Panc1 (cell line): ENCODE results near the gene ARL4A. TPM values are rescaled to one million over a fixed set of nuclear protein-coding genes. Genes with fewer than 3 reads are reported as not detected.
A peak's percentile ranks its signal among the peaks of the same experiment; 100 is the strongest.

Source experiments
- ATAC-seq: fragments of 200-7000 bp; cut with Tn5 transposase; 2 replicates; pipeline ENCODE4 v1.9.1; 2020; ENCODE audit warnings: mild to moderate bottlenecking, moderate library complexity
- Bru-seq: library from RNA; stranded (reverse); fragments of 400-500 nt; gene quantifications from one replicate; lab custom pipeline; 2021; lab: Mats Ljungman, UMichigan
- BruChase-seq, 2 experiments: library from RNA; stranded (reverse); fragments of 400-500 nt; gene quantifications; one replicate each; lab custom pipeline; 2021; lab: Mats Ljungman, UMichigan
- BruUV-seq: library from RNA; stranded (reverse); fragments of 400-500 nt; replicated peaks from 2 replicates; lab custom pipeline; 2021; lab: Mats Ljungman, UMichigan
- CTCF ChIA-PET: fragments of 300-600 bp; sonication (Branson Sonifier 250); formaldehyde crosslinking; loops from one replicate; lab custom pipeline; 2022; ENCODE audit warnings: antibody characterized with exemption; lab: Charles Lee
- POLR2A ChIA-PET: fragments of 300-600 bp; sonication (Branson Sonifier 250); formaldehyde crosslinking; loops from one replicate; lab custom pipeline; 2022; ENCODE audit warnings: antibody characterized with exemption; lab: Charles Lee
- DNase-seq: peaks from one replicate; pipeline ENCODE4 v3.0.0-alpha.2; 2010; ENCODE audit warnings: low read depth, low spot score
- H3K27ac ChIP-seq: 2 replicates; pipeline ENCODE4 v1.5.1; 2011; ENCODE audit warnings: mild to moderate bottlenecking, low read length, inconsistent platforms
- H3K27me3 ChIP-seq: fragments of 200-500 bp; sonication (Bioruptor generic); 2 replicates; pipeline ENCODE4 v1.6.0; 2014; ENCODE audit warnings: low read length, inconsistent platforms; ENCODE audit not compliant: control insufficient read depth, insufficient read depth
- H3K36me3 ChIP-seq: fragments of 200-500 bp; sonication (Bioruptor generic); 2 replicates; pipeline ENCODE4 v1.5.1; 2014; ENCODE audit warnings: inconsistent platforms, mild to moderate bottlenecking, low read length, moderate library complexity; ENCODE audit not compliant: control insufficient read depth, insufficient read depth
- H3K4me1 ChIP-seq: 2 replicates; pipeline ENCODE4 v1.5.1; 2011; ENCODE audit warnings: inconsistent platforms, mild to moderate bottlenecking, low read length, moderate library complexity; ENCODE audit not compliant: control insufficient read depth, insufficient read depth
- H3K4me3 ChIP-seq, 2 experiments: 2 replicates each; pipeline ENCODE4 v1.5.1; 2011 to 2012; ENCODE audit warnings: low read depth in 2 of 2, low read length in 2 of 2, mild to moderate bottlenecking in 2 of 2, inconsistent platforms in 1 of 2, moderate library complexity in 1 of 2
- H3K9me3 ChIP-seq: fragments of 200-500 bp; sonication (Bioruptor generic); 2 replicates; pipeline ENCODE4 v1.5.1; 2014; ENCODE audit warnings: low read depth, mild to moderate bottlenecking, inconsistent platforms, low read length, moderate library complexity; ENCODE audit not compliant: control insufficient read depth, insufficient read depth
- POLR2AphosphoS5 ChIP-seq: IDR thresholded peaks from 2 replicates; pipeline ENCODE4 v1.6.1; 2012; ENCODE audit warnings: mild to moderate bottlenecking, low read depth, low read length, moderate library complexity
- REST ChIP-seq, 2 experiments: IDR thresholded peaks; 2 replicates each; pipeline ENCODE4 v1.6.1; 2011 to 2012; ENCODE audit warnings: low read depth in 2 of 2, control low read depth in 1 of 2, low read length in 1 of 2, mild to moderate bottlenecking in 1 of 2, moderate library complexity in 1 of 2; ENCODE audit not compliant: insufficient read depth in 1 of 2
- SIN3A ChIP-seq: IDR thresholded peaks from 2 replicates; pipeline ENCODE4 v1.6.1; 2012; ENCODE audit warnings: low read depth, mild to moderate bottlenecking, low read length, moderate library complexity, borderline replicate concordance; ENCODE audit not compliant: insufficient read depth
- TCF7L2 ChIP-seq: IDR thresholded peaks from 2 replicates; pipeline ENCODE4 v1.6.1; 2011; ENCODE audit warnings: mild to moderate bottlenecking, low read depth, low read length, inconsistent platforms
- in situ Hi-C: cut with HindIII; loops from 2 replicates; pipeline ENCODE4 v1.10.0; 2016; ENCODE audit warnings: low sequenced_read_pairs, low pct_unique_long_range_greater_than_20kb
- intact Hi-C: fragments of 100-400 bp; cut with micrococcal nuclease; formaldehyde crosslinking; loops from one replicate; pipeline ENCODE4 v1.10.0; 2022; ENCODE audit not compliant: unreplicated experiment
- long read RNA-seq: library from polyadenylated mRNA; unstranded; transcript quantifications from one replicate; pipeline ENCODE4 v2.0.0, GENCODE V29; 2021; ENCODE audit not compliant: unreplicated experiment
- polyA plus RNA-seq: library from polyadenylated mRNA; unstranded; fragments of >200 nt; gene quantifications from one replicate; pipeline ENCODE4 v1.2.1, GENCODE V29; 2012; ENCODE audit warnings: missing spikeins; ENCODE audit not compliant: insufficient read length
- total RNA-seq: library from RNA; stranded (reverse); gene quantifications from one replicate; pipeline ENCODE4 v1.2.1, GENCODE V29; 2021; ENCODE audit not compliant: unreplicated experiment
- TF ChIP-seq, protein P1 (sequence below): fragments of 450-650 bp; IDR thresholded peaks from 2 replicates; pipeline ENCODE4 v1.5.1; 2017; ENCODE audit warnings: mild to moderate bottlenecking

Gene ARL4A, protein sequence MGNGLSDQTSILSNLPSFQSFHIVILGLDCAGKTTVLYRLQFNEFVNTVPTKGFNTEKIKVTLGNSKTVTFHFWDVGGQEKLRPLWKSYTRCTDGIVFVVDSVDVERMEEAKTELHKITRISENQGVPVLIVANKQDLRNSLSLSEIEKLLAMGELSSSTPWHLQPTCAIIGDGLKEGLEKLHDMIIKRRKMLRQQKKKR
- total RNA-seq = 37.4 TPM
- 11.9 TPM for polyA plus RNA-seq
- percentile 96 among the genes with signal in this experiment for Bru-seq, nascent RNA
- percentile 99 among the genes with signal in this experiment for BruChase-seq, experiment 1, labeled RNA remaining after a 2-hour chase
- percentile 92 among the genes with signal in this experiment for BruChase-seq, experiment 2, labeled RNA remaining after a 6-hour chase
- long read RNA-seq, transcript ARL4A-201 (2 exons, 1,147 nt) = major isoform, 46 of 76 reads
- long read RNA-seq, transcript ARL4A-204 (2 exons, 1,144 nt) = minor isoform, 23 of 76 reads
- long read RNA-seq, partial matches to known transcripts = 0 of 76 reads
- long read RNA-seq, other reads (novel, unspliced or antisense) = 4 of 76 reads

- CTCF ChIA-PET = interaction anchor here (0.5 to 2.0 kb wide), 3 partner anchors 48 to 1012 kb away, joined by 4 read pairs; no protein-coding TSS in a partner anchor
- no peaks in the 10 kb centered on the region for H3K27me3 ChIP-seq
- DNase-seq = peak; percentile 94
- no TSS peak for BruUV-seq
- intact Hi-C loops = loop anchor here (1.0 to 10.0 kb wide), 2 partner anchors 255 to 428 kb away; no protein-coding TSS in a partner anchor
- peaks cover 29% of the 10 kb centered on the region for H3K4me1 ChIP-seq
- ATAC-seq = peak; percentile 88
- peak within 1 kb of the TSS; percentile 96 to 97 for H3K4me3 ChIP-seq
- H3K27ac ChIP-seq = peak within 1 kb of the TSS; percentile 92
- H3K9me3 ChIP-seq = no peaks in the 10 kb centered on the region
- in situ Hi-C loops = no loop called here
- peaks cover 7% of the 10 kb centered on the region for H3K36me3 ChIP-seq
- POLR2A ChIA-PET = interaction anchor here (0.6 to 0.9 kb wide), 5 partner anchors 9 to 498 kb away, joined by 3 to 4 read pairs (median 3); no protein-coding TSS in a partner anchor
- peak; percentile 72 for TF ChIP-seq POLR2AphosphoS5
- no peak for TF ChIP-seq SIN3A
- TF ChIP-seq REST (IDR thresholded peaks at IDR 0.05; ENCODE audit: insufficient read depth in 1 of 2, low read depth in 2 of 2, low read length in 1 of 2) = no peak
- TF ChIP-seq, protein P1, sequence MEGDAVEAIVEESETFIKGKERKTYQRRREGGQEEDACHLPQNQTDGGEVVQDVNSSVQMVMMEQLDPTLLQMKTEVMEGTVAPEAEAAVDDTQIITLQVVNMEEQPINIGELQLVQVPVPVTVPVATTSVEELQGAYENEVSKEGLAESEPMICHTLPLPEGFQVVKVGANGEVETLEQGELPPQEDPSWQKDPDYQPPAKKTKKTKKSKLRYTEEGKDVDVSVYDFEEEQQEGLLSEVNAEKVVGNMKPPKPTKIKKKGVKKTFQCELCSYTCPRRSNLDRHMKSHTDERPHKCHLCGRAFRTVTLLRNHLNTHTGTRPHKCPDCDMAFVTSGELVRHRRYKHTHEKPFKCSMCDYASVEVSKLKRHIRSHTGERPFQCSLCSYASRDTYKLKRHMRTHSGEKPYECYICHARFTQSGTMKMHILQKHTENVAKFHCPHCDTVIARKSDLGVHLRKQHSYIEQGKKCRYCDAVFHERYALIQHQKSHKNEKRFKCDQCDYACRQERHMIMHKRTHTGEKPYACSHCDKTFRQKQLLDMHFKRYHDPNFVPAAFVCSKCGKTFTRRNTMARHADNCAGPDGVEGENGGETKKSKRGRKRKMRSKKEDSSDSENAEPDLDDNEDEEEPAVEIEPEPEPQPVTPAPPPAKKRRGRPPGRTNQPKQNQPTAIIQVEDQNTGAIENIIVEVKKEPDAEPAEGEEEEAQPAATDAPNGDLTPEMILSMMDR = peak; percentile 72
- TF ChIP-seq TCF7L2 = no peak
Observed at GRCh38 chr7:12686891-12687717, at the start of gene ARL4A. TSS of gene ARL4A (plus strand) at chr7:12687633. CDS start at chr7:12688255, 622 bp downstream.
